GM18508 (cell line): ENCODE data around the gene CWC27.
"Not testable (repeated sequence)": the region's sequence is repeated elsewhere in the genome, so short reads cannot be mapped to it uniquely, and the experiment has no call there.

Experiments used
- ATAC-seq: cut with Tn5 transposase; IDR thresholded peaks from one replicate; pipeline ENCODE4 v1.9.1; 2021; ENCODE audit warnings: moderate number of reproducible peaks; ENCODE audit not compliant: insufficient read depth, unreplicated experiment

CWC27 gene

GRCh38 chr5:64899838-64900237 lies 131.1 kb downstream of the CWC27 start:
- ATAC-seq, result no peak

GRCh38 chr5:64900618-64901017 lies 131.9 kb downstream of the CWC27 start:
- ATAC-seq, result no peak

- not testable (repeated sequence) for ATAC-seq
These were observed 138.7 kb downstream of the CWC27 start for GRCh38 chr5:64907399-64907798.

- ATAC-seq, result no peak
These were observed 145.7 kb downstream of the CWC27 start for GRCh38 chr5:64914396-64914795.

GRCh38 chr5:64918083-64918482 lies 149.4 kb downstream of the CWC27 start:
- ATAC-seq, result no peak

- ATAC-seq, result no peak
These were observed 152.7 kb downstream of the CWC27 start for GRCh38 chr5:64921386-64921785.

- ATAC-seq, result no peak
These were observed 154.5 kb downstream of the CWC27 start for GRCh38 chr5:64923151-64923685.

GRCh38 chr5:64925123-64925522 lies 156.4 kb downstream of the CWC27 start:
- ATAC-seq, result no peak

GRCh38 chr5:64929833-64930232 lies 161.1 kb downstream of the CWC27 start:
- no peak for ATAC-seq

GRCh38 chr5:64930672-64931318 lies 162.1 kb downstream of the CWC27 start:
- no peak for ATAC-seq

GRCh38 chr5:64939422-64939771 lies 170.7 kb downstream of the CWC27 start:
- ATAC-seq, result not testable (repeated sequence)

GRCh38 chr5:64939772-64940510 lies 171.2 kb downstream of the CWC27 start:
- ATAC-seq, result no peak

- no peak for ATAC-seq
These were observed 173.7 kb downstream of the CWC27 start for GRCh38 chr5:64942460-64942859.

GRCh38 chr5:64944868-64945267 lies 176.1 kb downstream of the CWC27 start:
- no peak for ATAC-seq

GRCh38 chr5:64947031-64947430 lies 178.3 kb downstream of the CWC27 start:
- ATAC-seq, result no peak

GRCh38 chr5:64947801-64948200 lies 179.1 kb downstream of the CWC27 start:
- ATAC-seq, result no peak

GRCh38 chr5:64949331-64949730 lies 180.6 kb downstream of the CWC27 start:
- no peak for ATAC-seq

GRCh38 chr5:64952951-64953673 lies 184.4 kb downstream of the CWC27 start:
- no peak for ATAC-seq

GRCh38 chr5:64954518-64954917 lies 185.8 kb downstream of the CWC27 start:
- ATAC-seq, result no peak

GRCh38 chr5:64958757-64959391 lies 190.1 kb downstream of the CWC27 start:
- no peak for ATAC-seq

GRCh38 chr5:64963278-64963677 lies 194.5 kb downstream of the CWC27 start:
- ATAC-seq, result no peak
